HEK293 (cell line): ENCODE results near the gene SNAPC2.
A peak's percentile ranks its signal among the peaks of the same experiment; 100 is the strongest.

Source experiments
- AEBP2 ChIP-seq: fragments of 450-650 bp; formaldehyde crosslinking; IDR thresholded peaks from 2 replicates; pipeline ENCODE4 v1.5.1; 2016; ENCODE audit warnings: missing biosample characterization, missing genetic modification characterization, borderline replicate concordance
- GLIS1 ChIP-seq: fragments of 450-650 bp; formaldehyde crosslinking; IDR thresholded peaks from 2 replicates; pipeline ENCODE4 v1.5.1; 2016; ENCODE audit warnings: missing biosample characterization, missing genetic modification characterization
- IKZF3 ChIP-seq: fragments of 450-650 bp; IDR thresholded peaks from 2 replicates; pipeline ENCODE4 v1.5.0; 2018; ENCODE audit warnings: missing biosample characterization, mild to moderate bottlenecking, missing genetic modification characterization, moderate library complexity
- KLF8 ChIP-seq: fragments of 450-650 bp; formaldehyde crosslinking; IDR thresholded peaks from 2 replicates; pipeline ENCODE4 v1.5.1; 2016; ENCODE audit warnings: missing biosample characterization, missing genetic modification characterization
- MEIS1 ChIP-seq: sonication (generic); formaldehyde crosslinking; IDR thresholded peaks from 2 replicates; pipeline ENCODE4 v1.8.1; 2022; ENCODE audit warnings: missing genetic modification reagents, mild to moderate bottlenecking, borderline replicate concordance
- PRDM6 ChIP-seq: fragments of 450-650 bp; formaldehyde crosslinking; IDR thresholded peaks from 2 replicates; pipeline ENCODE4 v1.5.1; 2017; ENCODE audit warnings: missing biosample characterization, missing genetic modification characterization
- SALL2 ChIP-seq: fragments of 450-650 bp; formaldehyde crosslinking; IDR thresholded peaks from 2 replicates; pipeline ENCODE4 v1.5.0; 2017; ENCODE audit warnings: missing biosample characterization, mild to moderate bottlenecking, missing genetic modification characterization, borderline replicate concordance
- SP3 ChIP-seq: fragments of 450-650 bp; formaldehyde crosslinking; IDR thresholded peaks from 2 replicates; pipeline ENCODE4 v1.5.1; 2016; ENCODE audit warnings: missing biosample characterization, missing genetic modification characterization
- YY1 ChIP-seq: fragments of 450-650 bp; formaldehyde crosslinking; IDR thresholded peaks from 2 replicates; pipeline ENCODE4 v1.5.1; 2018; ENCODE audit warnings: missing biosample characterization, missing genetic modification characterization
- YY2 ChIP-seq: fragments of 450-650 bp; formaldehyde crosslinking; IDR thresholded peaks from 2 replicates; pipeline ENCODE4 v1.5.1; 2016; ENCODE audit warnings: missing biosample characterization, missing genetic modification characterization
- ZBTB48 ChIP-seq: fragments of 450-650 bp; formaldehyde crosslinking; IDR thresholded peaks from 2 replicates; pipeline ENCODE4 v1.5.1; 2016; ENCODE audit warnings: missing biosample characterization, missing genetic modification characterization
- ZFHX2 ChIP-seq: fragments of 450-650 bp; formaldehyde crosslinking; conservative IDR thresholded peaks from 2 replicates; pipeline ENCODE4 v1.5.1; 2016; ENCODE audit warnings: missing biosample characterization, missing genetic modification characterization
- ZNF138 ChIP-seq: fragments of 450-650 bp; formaldehyde crosslinking; IDR thresholded peaks from 2 replicates; pipeline ENCODE4 v1.5.1; 2016; ENCODE audit warnings: missing biosample characterization, missing genetic modification characterization, borderline replicate concordance
- ZNF266 ChIP-seq: fragments of 450-650 bp; formaldehyde crosslinking; IDR thresholded peaks from 2 replicates; pipeline ENCODE4 v1.5.1; 2016; ENCODE audit warnings: missing biosample characterization, missing genetic modification characterization, low read depth
- ZNF280C ChIP-seq: fragments of 450-650 bp; formaldehyde crosslinking; IDR thresholded peaks from 2 replicates; pipeline ENCODE4 v1.5.1; 2016; ENCODE audit warnings: missing biosample characterization, missing genetic modification characterization
- ZNF335 ChIP-seq: fragments of 450-650 bp; formaldehyde crosslinking; conservative IDR thresholded peaks from 2 replicates; pipeline ENCODE4 v1.5.1; 2016; ENCODE audit warnings: missing biosample characterization, missing genetic modification characterization
- ZNF341 ChIP-seq: fragments of 450-650 bp; formaldehyde crosslinking; IDR thresholded peaks from 2 replicates; pipeline ENCODE4; 2016; ENCODE audit warnings: low read depth, missing biosample characterization, missing genetic modification characterization
- ZNF501 ChIP-seq: fragments of 450-650 bp; formaldehyde crosslinking; IDR thresholded peaks from 2 replicates; pipeline ENCODE4 v1.5.1; 2016; ENCODE audit warnings: missing biosample characterization, missing genetic modification characterization
- ZNF571 ChIP-seq: fragments of 450-650 bp; formaldehyde crosslinking; IDR thresholded peaks from 2 replicates; pipeline ENCODE4 v1.5.0; 2017; ENCODE audit warnings: missing biosample characterization, missing genetic modification characterization
- ZNF610 ChIP-seq: fragments of 450-650 bp; formaldehyde crosslinking; IDR thresholded peaks from 2 replicates; pipeline ENCODE4 v1.5.1; 2016; ENCODE audit warnings: missing biosample characterization, missing genetic modification characterization, borderline replicate concordance
- ZNF629 ChIP-seq: fragments of 450-650 bp; formaldehyde crosslinking; IDR thresholded peaks from 2 replicates; pipeline ENCODE4 v1.5.1; 2017; ENCODE audit warnings: missing biosample characterization, missing genetic modification characterization
- ZNF658 ChIP-seq: fragments of 450-650 bp; formaldehyde crosslinking; IDR thresholded peaks from 2 replicates; pipeline ENCODE4; 2016; ENCODE audit warnings: missing biosample characterization, missing genetic modification characterization
- ZNF660 ChIP-seq: fragments of 450-650 bp; IDR thresholded peaks from 2 replicates; pipeline ENCODE4 v1.5.1; 2018; ENCODE audit warnings: missing biosample characterization, mild to moderate bottlenecking, missing genetic modification characterization
- ZNF777 ChIP-seq: fragments of 450-650 bp; formaldehyde crosslinking; IDR thresholded peaks from 2 replicates; pipeline ENCODE4 v1.5.1; 2017; ENCODE audit warnings: missing biosample characterization, missing genetic modification characterization, borderline replicate concordance
- ZSCAN30 ChIP-seq: fragments of 450-650 bp; IDR thresholded peaks from 2 replicates; pipeline ENCODE4 v1.5.1; 2018; ENCODE audit warnings: missing biosample characterization, mild to moderate bottlenecking, missing genetic modification characterization, moderate library complexity
- ZSCAN4 ChIP-seq: fragments of 450-650 bp; formaldehyde crosslinking; IDR thresholded peaks from 2 replicates; pipeline ENCODE4 v1.5.1; 2017; ENCODE audit warnings: missing biosample characterization, missing genetic modification characterization
- ZXDB ChIP-seq: fragments of 450-650 bp; formaldehyde crosslinking; IDR thresholded peaks from 2 replicates; pipeline ENCODE4 v1.5.1; 2016; ENCODE audit warnings: missing biosample characterization, missing genetic modification characterization
- TF ChIP-seq, protein P1 (sequence below): fragments of 450-650 bp; formaldehyde crosslinking; IDR thresholded peaks from 2 replicates; pipeline ENCODE4 v1.5.1; 2016; ENCODE audit warnings: missing biosample characterization, missing genetic modification characterization
- TF ChIP-seq, protein P2 (sequence below): fragments of 450-650 bp; formaldehyde crosslinking; IDR thresholded peaks from 2 replicates; pipeline ENCODE4 v1.5.1; 2016; ENCODE audit warnings: missing biosample characterization, missing genetic modification characterization

SNAPC2 gene

DNA sequence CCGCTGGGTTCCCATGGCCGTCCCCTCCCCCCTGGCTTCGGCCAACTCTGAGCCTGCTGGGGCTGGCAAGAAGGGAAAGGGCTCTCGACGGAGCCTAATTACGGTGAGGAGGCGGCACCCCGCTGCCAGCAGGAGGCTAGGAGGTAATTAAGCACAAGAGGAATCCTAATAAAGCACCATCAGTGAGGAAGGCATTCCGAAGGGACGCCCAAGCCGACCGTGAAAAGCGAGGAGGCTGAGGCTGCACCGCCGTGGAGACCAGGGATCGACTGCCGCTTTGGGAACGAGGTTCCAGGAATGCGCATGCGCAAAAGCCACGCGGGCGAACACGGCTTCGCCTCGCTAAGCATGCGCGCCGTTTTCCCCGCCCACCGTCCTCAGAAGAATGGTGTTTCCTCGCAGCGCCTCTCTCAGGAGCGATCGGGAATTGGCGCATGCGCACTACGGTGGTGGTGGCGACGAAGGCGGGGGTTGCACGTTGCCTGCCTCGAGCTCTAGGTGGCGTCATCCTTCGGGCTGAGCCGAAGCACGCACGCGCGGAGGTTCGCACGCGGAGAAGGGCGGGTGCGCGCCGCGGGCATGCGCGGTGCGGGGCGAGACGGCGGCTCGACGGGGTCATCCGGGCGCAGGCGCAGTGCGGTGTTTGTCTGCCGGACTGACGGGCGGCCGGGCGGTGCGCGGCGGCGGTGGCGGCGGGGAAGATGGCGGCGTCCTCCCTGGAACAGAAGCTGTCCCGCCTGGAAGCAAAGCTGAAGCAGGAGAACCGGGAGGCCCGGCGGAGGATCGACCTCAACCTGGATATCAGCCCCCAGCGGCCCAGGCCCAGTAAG, 16.7 kb upstream of the SNAPC2 start, which contains the start of gene MAP2K7 (continued):
- TF ChIP-seq SP3 (tag by site-specific recombination) = peak; percentile 59
- TF ChIP-seq ZSCAN4 (tag by site-specific recombination) = no peak
- TF ChIP-seq ZBTB48 (tag by site-specific recombination) = peak; percentile 95
- peak; percentile 22; the same call in 1 of the 2 replicates for TF ChIP-seq ZSCAN30 (tag by site-specific recombination)
- peak; percentile 94 for TF ChIP-seq ZNF335 (tag by site-specific recombination)
- no peak for TF ChIP-seq SALL2 (tag by site-specific recombination)
- no peak for TF ChIP-seq MEIS1
- TF ChIP-seq YY2 = 0 out of 2 replicates have a peak, but pooled peaks have one; percentile 41
- TF ChIP-seq, protein P1, sequence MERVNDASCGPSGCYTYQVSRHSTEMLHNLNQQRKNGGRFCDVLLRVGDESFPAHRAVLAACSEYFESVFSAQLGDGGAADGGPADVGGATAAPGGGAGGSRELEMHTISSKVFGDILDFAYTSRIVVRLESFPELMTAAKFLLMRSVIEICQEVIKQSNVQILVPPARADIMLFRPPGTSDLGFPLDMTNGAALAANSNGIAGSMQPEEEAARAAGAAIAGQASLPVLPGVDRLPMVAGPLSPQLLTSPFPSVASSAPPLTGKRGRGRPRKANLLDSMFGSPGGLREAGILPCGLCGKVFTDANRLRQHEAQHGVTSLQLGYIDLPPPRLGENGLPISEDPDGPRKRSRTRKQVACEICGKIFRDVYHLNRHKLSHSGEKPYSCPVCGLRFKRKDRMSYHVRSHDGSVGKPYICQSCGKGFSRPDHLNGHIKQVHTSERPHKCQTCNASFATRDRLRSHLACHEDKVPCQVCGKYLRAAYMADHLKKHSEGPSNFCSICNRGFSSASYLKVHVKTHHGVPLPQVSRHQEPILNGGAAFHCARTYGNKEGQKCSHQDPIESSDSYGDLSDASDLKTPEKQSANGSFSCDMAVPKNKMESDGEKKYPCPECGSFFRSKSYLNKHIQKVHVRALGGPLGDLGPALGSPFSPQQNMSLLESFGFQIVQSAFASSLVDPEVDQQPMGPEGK (tag by site-specific recombination) = 0 out of 2 replicates have a peak, but pooled peaks have one; percentile 30
- TF ChIP-seq ZNF777 (tag by site-specific recombination) = peak; percentile 62; the same call in 1 of the 2 replicates
- TF ChIP-seq YY1 = peak; percentile 62
- TF ChIP-seq ZXDB (tag by site-specific recombination) = peak; percentile 43; the same call in 1 of the 2 replicates
- TF ChIP-seq ZNF660 (tag by site-specific recombination) = 0 out of 2 replicates have a peak, but pooled peaks have one; percentile 31
- TF ChIP-seq ZNF266 (tag by site-specific recombination) = no peak
- TF ChIP-seq ZNF629 (tag by site-specific recombination) = 0 out of 2 replicates have a peak, but pooled peaks have one; percentile 31
- TF ChIP-seq ZNF610 (tag by site-specific recombination) = no peak
- TF ChIP-seq IKZF3 (tag by site-specific recombination) = peak; percentile 79
- TF ChIP-seq ZFHX2 = peak; percentile 57; the same call in 1 of the 2 replicates
- TF ChIP-seq, protein P2, sequence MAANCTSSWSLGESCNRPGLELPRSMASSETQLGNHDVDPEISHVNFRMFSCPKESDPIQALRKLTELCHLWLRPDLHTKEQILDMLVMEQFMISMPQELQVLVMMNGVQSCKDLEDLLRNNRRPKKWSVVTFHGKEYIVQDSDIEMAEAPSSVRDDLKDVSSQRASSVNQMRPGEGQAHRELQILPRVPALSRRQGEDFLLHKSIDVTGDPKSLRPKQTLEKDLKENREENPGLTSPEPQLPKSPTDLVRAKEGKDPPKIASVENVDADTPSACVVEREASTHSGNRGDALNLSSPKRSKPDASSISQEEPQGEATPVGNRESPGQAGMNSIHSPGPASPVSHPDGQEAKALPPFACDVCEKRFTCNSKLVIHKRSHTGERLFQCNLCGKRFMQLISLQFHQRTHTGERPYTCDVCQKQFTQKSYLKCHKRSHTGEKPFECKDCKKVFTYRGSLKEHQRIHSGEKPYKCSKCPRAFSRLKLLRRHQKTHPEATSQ (tag by site-specific recombination) = 0 out of 2 replicates have a peak, but pooled peaks have one; percentile 55
- TF ChIP-seq GLIS1 (tag by site-specific recombination) = 0 out of 2 replicates have a peak, but pooled peaks have one; percentile 3
- TF ChIP-seq PRDM6 (tag by site-specific recombination) = no peak
- no peak for TF ChIP-seq ZNF341
- no peak for TF ChIP-seq ZNF138 (tag by site-specific recombination)
- no peak for TF ChIP-seq ZNF571 (tag by site-specific recombination)
- TF ChIP-seq AEBP2 (tag by site-specific recombination) = no peak
- peak; percentile 33; the same call in 1 of the 2 replicates for TF ChIP-seq KLF8
- TF ChIP-seq ZNF501 (tag by site-specific recombination) = 0 out of 2 replicates have a peak, but pooled peaks have one; percentile 27
- no peak for TF ChIP-seq ZNF280C (tag by site-specific recombination)
- no peak for TF ChIP-seq ZNF658 (tag by site-specific recombination)
